AG04450 (cell line): ENCODE data around the gene MS4A18. TPM values are rescaled to one million over a fixed set of nuclear protein-coding genes. Genes with fewer than 3 reads are reported as not detected.

Experiments
- CTCF ChIA-PET: fragments of 300-600, 350-600 bp; formaldehyde crosslinking; extraction: SDS; loops from one replicate; lab custom pipeline; 2022; ENCODE audit warnings: antibody characterized with exemption, inconsistent platforms; lab: Charles Lee
- POLR2A ChIA-PET: fragments of 350-600 bp; formaldehyde crosslinking; extraction: SDS; loops from one replicate; lab custom pipeline; 2021; ENCODE audit warnings: antibody characterized with exemption, inconsistent platforms; lab: Yijun Ruan, JAX
- DNase-seq: peaks from one replicate; pipeline ENCODE4 v3.0.0-alpha.2; 2011; ENCODE audit warnings: low read depth, low spot score
- H3K27ac ChIP-seq: one replicate; pipeline ENCODE4 v1.5.1; 2012; ENCODE audit warnings: low read depth, low read length, control low read depth
- H3K27me3 ChIP-seq: one replicate; pipeline ENCODE4 v1.6.0; 2012; ENCODE audit warnings: low read length; ENCODE audit not compliant: control insufficient read depth, insufficient read depth
- H3K4me3 ChIP-seq: 2 replicates; pipeline ENCODE4 v1.5.1; 2011; ENCODE audit warnings: mild to moderate bottlenecking, low read depth, low read length, control low read depth
- H3K9me3 ChIP-seq: 2 replicates; pipeline ENCODE4 v1.5.1; 2012; ENCODE audit warnings: low read length; ENCODE audit not compliant: control insufficient read depth, insufficient read depth
- polyA plus RNA-seq: library from polyadenylated mRNA; depleted of rRNA; stranded (reverse); fragments of >200 nt; gene quantifications from 2 replicates; pipeline ENCODE4 v1.2.3, GENCODE V29; 2011
- TF ChIP-seq, protein P1 (sequence below): IDR thresholded peaks from 2 replicates; pipeline ENCODE4 v1.5.1; 2011; ENCODE audit warnings: low read depth, low read length, control low read depth, inconsistent platforms

MS4A18 gene
- polyA plus RNA-seq, 1 experiment, result not detected

DNA sequence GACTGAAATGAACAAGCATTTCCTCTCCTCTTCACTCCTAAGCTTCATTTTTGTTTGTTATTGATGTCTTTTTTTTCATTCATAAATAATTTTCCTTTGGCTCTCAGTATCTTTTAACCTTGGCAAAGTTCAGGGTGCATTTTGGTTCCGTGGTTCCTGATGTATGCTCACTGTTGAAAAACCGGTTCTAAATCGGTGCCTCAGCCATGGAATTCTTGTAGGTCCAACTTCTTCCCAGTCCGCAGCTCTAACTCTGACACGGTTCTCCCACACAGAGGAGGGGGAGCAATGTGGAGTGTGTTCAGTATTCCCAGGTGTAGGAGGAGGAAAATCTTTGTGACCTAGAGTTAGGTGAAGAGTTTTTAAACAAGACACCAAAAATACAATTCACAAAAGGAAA, 19.6 kb downstream of the MS4A18 start:
- H3K9me3 ChIP-seq, result peaks cover 9% of the 10 kb centered on the region
- TF ChIP-seq, protein P1, sequence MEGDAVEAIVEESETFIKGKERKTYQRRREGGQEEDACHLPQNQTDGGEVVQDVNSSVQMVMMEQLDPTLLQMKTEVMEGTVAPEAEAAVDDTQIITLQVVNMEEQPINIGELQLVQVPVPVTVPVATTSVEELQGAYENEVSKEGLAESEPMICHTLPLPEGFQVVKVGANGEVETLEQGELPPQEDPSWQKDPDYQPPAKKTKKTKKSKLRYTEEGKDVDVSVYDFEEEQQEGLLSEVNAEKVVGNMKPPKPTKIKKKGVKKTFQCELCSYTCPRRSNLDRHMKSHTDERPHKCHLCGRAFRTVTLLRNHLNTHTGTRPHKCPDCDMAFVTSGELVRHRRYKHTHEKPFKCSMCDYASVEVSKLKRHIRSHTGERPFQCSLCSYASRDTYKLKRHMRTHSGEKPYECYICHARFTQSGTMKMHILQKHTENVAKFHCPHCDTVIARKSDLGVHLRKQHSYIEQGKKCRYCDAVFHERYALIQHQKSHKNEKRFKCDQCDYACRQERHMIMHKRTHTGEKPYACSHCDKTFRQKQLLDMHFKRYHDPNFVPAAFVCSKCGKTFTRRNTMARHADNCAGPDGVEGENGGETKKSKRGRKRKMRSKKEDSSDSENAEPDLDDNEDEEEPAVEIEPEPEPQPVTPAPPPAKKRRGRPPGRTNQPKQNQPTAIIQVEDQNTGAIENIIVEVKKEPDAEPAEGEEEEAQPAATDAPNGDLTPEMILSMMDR, result no peak
- CTCF ChIA-PET, result no interaction called here

DNA sequence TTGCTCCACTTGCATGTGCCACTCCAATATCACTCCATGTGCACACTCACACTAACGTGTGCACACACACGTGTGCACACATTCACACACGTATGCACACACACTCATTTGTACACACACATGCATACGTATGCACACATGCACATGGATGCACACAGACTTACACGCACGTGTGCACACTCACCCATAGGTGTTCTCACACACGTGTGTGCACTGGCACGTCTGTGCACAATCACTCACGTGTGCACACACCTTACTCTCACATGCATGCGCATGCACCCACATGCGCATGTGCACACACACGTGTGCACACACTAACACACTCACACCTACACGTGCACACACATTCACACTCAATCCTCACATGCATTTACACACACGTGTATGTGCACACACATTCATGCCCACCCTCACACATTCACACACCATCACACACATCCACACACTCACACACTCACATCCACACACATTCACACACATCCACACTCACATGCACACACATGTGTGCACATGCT, 22.9 kb downstream of the MS4A18 start:
- no peak overlapping the region for H3K4me3 ChIP-seq
- CTCF ChIA-PET, result no interaction called here
- no peak for DNase-seq
- TF ChIP-seq, protein P1, result no peak
- H3K27me3 ChIP-seq, result no peaks in the 10 kb centered on the region
- peaks cover 9% of the 10 kb centered on the region for H3K9me3 ChIP-seq
- no peak overlapping the region for H3K27ac ChIP-seq
- POLR2A ChIA-PET, result no interaction called here

More for the DNA sequence above, 19.6 kb downstream of the MS4A18 start:
- no peak for DNase-seq
- Histone ChIP-seq H3K27ac (no peak overlapping the region), H3K4me3 (no peak overlapping the region), H3K27me3 (no peaks in the 10 kb centered on the region)
- POLR2A ChIA-PET, result no interaction called here

DNA sequence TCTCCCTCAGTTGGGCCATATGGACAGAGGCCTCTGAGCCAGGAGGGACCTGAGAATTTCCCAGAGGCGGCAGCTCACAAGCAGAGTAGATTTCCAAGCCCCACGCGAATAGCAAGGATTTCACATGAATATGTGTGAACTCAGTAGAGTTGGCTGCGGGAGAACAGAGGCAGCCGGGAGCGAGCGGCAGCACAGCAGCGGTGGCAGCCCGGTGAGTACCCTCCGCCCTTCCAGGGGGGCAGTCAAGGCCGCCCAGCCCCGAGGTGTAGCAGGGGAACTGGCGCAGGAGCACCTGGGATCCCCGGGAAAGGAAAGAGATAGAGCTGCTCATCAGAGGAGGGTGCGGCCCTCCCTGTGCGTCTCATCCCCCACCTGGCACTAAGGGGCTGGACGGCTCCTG, 23.7 kb downstream of the MS4A18 start:
- peaks cover 9% of the 10 kb centered on the region for H3K9me3 ChIP-seq
- TF ChIP-seq, protein P1, result no peak
- CTCF ChIA-PET, result no interaction called here

DNA sequence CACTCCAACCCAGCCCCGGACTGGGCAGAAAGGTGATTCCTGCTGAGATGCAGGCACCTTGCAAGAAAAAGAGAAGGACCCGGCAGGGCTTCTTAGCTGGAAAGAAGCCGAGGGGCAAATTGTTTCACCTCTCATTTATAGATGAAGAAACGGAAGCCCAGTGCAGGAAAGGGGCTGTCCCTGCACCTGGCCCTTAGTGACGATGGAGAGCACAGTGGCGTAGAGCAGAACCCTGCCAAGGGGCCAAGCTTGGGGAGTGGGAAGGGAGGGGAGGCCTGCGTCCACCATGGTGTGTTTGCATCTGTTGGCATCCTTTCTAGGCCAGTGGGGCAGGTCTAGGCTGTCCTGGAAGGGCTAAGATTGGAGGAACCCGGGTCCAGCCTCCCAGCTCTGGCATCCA, 24.3 kb downstream of the MS4A18 start:
- CTCF ChIA-PET, result no interaction called here

More for the DNA sequence above, 23.7 kb downstream of the MS4A18 start:
- Histone ChIP-seq H3K27me3 (no peaks in the 10 kb centered on the region), H3K4me3 (no peak overlapping the region), H3K27ac (no peak overlapping the region)
- POLR2A ChIA-PET, result no interaction called here
- no peak for DNase-seq

DNA sequence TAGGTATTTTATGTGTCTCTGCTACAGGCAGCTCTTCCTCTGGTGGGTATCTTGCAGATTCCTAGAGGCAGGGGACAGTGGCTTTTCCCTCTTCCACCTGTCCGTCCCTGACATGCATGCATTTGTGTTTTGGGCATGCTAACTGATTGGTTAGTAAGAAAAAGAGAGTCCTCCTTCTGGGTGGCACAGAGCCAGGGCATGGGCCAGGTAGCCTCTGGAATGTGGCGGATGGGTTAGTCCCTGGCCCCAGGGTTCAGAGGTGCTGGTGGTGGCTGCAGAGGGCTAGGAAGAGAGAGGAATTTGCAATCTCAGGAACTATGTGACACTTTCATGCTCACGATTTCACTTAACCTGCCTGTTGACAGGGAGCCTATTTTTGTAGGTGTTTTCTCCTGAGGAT, 26.4 kb downstream of the MS4A18 start:
- H3K27ac ChIP-seq, result no peak overlapping the region
- TF ChIP-seq, protein P1, result no peak
- no peak for DNase-seq
- H3K9me3 ChIP-seq, result peaks cover 9% of the 10 kb centered on the region
- H3K27me3 ChIP-seq, result no peaks in the 10 kb centered on the region
- no peak overlapping the region for H3K4me3 ChIP-seq
- ChIA-PET POLR2A (no interaction called here), CTCF (no interaction called here)

More for the DNA sequence above, 24.3 kb downstream of the MS4A18 start:
- H3K27me3 ChIP-seq, result no peaks in the 10 kb centered on the region
- no peak overlapping the region for H3K27ac ChIP-seq
- H3K4me3 ChIP-seq, result no peak overlapping the region
- DNase-seq, result no peak
- TF ChIP-seq, protein P1, result no peak
- peaks cover 9% of the 10 kb centered on the region for H3K9me3 ChIP-seq
- POLR2A ChIA-PET, result no interaction called here
